ENCODE data around the gene MRPL38.
A peak's percentile ranks its signal among the peaks of the same experiment; 100 is the strongest.

Gene MRPL38

GRCh38 chr17:75904749-75905521, at the start of gene MRPL38:
TSS of gene MRPL38 (minus strand) at chr17:75904884. CDS start at chr17:75904875, 9 bp downstream.
- DNase-seq (ENCODE audit: low spot score), result peak; percentile 83

- DNase-seq (ENCODE audit: low spot score), result peak; percentile 46
Observed at GRCh38 chr17:75950855-75951554, 46.3 kb upstream of the MRPL38 start.

DNA sequence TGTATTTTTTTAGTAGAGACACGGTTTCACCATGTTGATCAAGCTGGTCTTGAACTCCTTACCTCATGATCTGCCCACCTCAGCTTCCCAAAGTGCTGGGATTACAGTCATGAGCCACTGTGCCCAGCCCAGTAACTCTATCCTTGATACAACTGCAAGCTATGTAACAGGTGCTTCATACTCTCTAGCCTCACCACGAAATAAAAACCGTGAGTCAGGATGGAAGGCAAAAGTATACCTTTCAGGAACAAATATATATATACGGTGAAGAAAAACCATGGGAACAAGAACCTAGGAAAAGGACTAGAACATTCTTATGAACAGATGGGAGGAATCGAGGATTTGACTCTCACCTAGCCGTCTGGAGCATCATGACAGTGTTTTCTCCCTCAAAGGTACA, 45.7 kb upstream of the MRPL38 start:
- no peak for DNase-seq (ENCODE audit: low spot score)

DNA sequence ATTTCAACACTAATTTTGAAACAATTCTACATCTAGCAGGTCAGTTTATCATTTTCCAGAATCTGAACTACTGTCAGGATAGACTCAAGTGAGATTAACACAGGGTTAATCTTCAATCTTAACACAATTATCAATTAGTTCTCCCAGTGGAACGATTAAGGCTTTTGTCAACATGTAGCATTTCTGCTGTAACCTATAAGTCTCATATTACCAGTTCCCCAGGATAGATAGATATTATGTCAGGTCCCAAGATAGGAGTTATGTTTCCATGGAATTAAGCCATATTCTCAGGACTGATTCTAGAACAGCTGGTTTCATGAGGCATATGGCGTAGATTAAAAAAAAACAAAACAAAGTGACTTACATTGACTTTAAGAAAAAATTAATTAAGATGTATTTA, 40.5 kb upstream of the MRPL38 start:
- DNase-seq (ENCODE audit: low spot score), result no peak

GRCh38 chr17:75943491-75943890, 38.8 kb upstream of the MRPL38 start:
- DNase-seq (ENCODE audit: low spot score), result no peak

DNA sequence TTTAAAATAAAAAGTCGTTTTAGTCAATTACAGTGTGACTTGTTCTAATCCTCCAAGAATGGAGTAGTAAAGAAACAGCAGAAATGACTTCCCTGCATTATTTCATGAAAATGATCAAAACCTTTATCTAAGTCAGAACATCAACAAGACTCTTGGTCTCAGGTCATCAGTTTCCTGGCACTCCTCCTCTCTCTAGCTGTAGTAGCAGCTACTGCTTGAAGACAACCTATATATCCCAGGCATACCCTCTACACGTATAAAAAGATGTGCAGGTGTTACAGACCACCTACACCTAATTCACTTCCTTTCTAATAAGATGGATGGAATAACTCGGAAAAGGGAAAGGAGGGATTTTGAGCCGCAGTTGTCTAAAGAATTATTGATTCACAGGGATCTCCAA, 37.8 kb upstream of the MRPL38 start:
- no peak for DNase-seq (ENCODE audit: low spot score)

- DNase-seq (ENCODE audit: low spot score), result no peak
Observed at GRCh38 chr17:75941442-75941819, 36.7 kb upstream of the MRPL38 start.

GRCh38 chr17:75940727-75941441, 36.2 kb upstream of the MRPL38 start, which contains the start of gene FBF1:
TSS of gene FBF1 (minus strand) at chr17:75941042. CDS start at chr17:75938149, 2,893 bp downstream.
- DNase-seq (ENCODE audit: low spot score), result peak; percentile 95

GRCh38 chr17:75937652-75938051, 33.0 kb upstream of the MRPL38 start:
- no peak for DNase-seq (ENCODE audit: low spot score)

- DNase-seq (ENCODE audit: low spot score), result no peak
Observed at GRCh38 chr17:75933808-75934207, 29.1 kb upstream of the MRPL38 start.

- no peak for DNase-seq (ENCODE audit: low spot score)
Observed at GRCh38 chr17:75932852-75933251, 28.2 kb upstream of the MRPL38 start.

DNA sequence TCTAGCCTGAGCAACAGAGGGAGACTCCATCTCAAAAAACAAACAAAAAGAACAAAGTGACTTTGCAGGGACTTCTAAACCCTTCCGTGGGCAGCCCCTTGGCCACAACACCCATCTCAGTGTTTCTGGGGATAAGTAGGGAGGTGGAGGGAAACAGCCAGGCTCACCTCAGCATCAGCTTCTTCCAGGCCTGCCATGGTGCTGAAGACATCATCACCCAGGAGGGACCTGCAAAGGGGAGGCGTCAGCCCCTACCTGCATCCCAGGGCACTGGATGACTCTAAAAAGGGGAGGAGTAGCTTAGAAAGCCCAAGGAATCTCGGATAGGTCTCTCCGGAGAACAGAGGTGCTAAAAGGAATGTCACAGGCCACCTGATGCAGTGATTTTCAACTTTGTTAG, 26.4 kb upstream of the MRPL38 start:
- DNase-seq (ENCODE audit: low spot score), result no peak

DNA sequence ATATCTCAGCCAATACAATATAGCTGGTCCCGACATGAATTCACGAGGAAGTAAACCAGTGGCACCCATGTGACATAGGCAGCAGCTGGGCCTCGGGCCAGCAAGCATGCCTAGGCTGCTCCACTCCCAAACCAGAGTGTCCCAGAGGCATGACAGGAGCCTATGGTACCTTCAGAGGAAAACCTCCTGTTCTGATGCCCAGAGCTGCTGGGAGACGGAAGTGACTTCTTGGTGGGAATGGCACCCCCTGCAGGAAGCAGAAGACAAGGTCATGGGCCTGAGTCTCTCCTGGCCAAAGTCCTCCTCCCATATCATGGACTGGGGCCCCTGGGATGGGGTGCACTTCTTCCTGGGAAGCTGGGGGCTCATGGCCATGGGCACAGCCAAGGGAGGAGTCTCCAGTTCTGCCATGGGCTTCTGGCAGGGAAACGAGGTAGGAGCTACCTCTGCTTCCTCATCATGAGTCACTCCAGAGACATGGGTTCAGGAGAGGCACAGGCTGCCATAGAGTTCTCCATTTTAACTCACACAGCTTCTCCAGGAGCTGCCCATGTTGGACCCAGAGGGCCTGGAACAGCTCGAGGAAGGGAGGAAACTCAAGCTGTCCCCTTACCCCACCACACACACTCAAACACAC, 22.7 kb upstream of the MRPL38 start:
- DNase-seq (ENCODE audit: low spot score), result no peak

DNA sequence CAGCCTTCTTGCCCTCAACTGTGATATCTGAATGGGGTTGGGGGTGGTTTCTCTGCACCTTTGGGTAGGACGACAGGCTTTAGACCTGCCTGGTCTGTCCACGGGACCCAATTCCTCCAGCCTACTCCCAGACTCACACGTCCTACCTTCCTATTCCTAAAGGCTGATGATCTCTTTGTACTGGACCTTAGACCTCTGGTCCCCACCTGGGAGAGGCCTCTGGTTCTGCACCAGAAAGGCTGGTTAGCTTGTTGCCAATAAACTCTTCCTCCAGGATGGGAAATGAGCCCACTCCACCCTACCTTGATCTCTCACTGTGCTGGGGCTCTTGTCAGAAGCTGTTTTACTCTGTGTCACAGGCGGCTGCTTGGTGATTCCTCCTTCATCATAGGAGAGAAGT, 21.8 kb upstream of the MRPL38 start:
- DNase-seq (ENCODE audit: low spot score), result no peak

GRCh38 chr17:75925912-75926311, 21.2 kb upstream of the MRPL38 start:
- DNase-seq (ENCODE audit: low spot score), result no peak

- no peak for DNase-seq (ENCODE audit: low spot score)
Observed at GRCh38 chr17:75925103-75925502, 20.4 kb upstream of the MRPL38 start.

DNA sequence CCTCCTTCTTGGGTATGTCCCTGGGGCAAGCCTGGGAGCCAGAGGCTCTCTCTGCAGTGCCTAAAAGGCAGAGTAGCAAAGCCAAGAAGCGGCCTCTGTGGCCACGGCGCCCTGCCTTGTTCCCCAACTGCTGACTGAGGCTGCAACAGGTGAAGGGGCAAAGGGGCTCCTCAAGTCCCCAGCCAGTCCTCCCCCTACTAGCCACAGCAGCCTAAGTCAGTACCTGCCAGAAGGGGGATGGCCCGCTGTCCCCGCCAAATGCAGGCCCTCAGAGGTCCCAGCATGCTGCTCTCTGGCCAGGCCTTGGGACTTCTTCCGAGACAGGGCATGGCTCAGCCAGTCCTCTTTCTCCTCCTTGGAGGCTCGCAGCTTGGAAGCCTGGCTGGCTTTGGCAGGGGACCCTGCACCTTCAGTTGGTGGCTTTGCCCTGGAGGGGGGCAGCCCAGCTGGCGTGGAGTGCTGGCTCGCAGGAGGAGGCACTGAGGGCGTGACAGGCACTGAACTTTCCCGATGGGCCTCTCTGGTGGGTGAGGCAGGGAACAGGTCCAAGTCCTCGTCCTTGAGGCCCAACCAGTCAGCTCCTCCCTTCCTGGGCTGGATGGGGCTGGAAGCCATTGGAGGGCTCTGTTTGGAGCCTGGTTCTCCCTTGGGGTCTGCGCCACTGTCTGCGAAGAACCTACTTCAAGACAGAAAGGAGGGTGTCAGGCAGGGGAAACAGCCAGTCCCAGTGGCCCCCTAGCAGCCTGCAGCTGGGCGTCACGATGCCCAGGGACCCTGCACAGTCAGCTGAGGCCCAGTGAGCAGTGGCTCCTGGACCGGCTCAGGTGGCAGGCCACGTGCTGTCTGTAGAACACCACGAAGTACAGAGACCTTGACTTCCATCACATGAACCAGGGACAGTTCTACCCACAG, 18.5 kb upstream of the MRPL38 start:
- DNase-seq (ENCODE audit: low spot score), result no peak

GRCh38 chr17:75922173-75922961, 17.7 kb upstream of the MRPL38 start:
- DNase-seq (ENCODE audit: low spot score), result no peak

- DNase-seq (ENCODE audit: low spot score), result no peak
Observed at GRCh38 chr17:75921596-75921995, 16.9 kb upstream of the MRPL38 start.

GRCh38 chr17:75920045-75920560, 15.4 kb upstream of the MRPL38 start:
- no peak for DNase-seq (ENCODE audit: low spot score)

Data from globus pallidus (tissue), 1 donor.